Upper lobe of left lung (tissue), 6 donors: ENCODE data around the gene DLEC1. TPM values are rescaled to one million over a fixed set of nuclear protein-coding genes. Genes with fewer than 3 reads are reported as not detected.

Source experiments
- ATAC-seq, 2 donors: fragments of 200-7000 bp; cut with Tn5 transposase; one replicate each; pipeline ENCODE4 v1.9.1; 2022; ENCODE audit warnings: mild to moderate bottlenecking in 2 of 2, moderate library complexity in 2 of 2; ENCODE audit not compliant: low FRiP score in 2 of 2
- DNase-seq, 2 donors: peaks; one replicate each; pipeline ENCODE4 v3.0.0-alpha.2; 2019 to 2020
- H3K27ac ChIP-seq, 4 donors: fragments of 200-600 bp; sonication (generic); one replicate each; pipeline ENCODE4 v1.5.1; 2016 to 2019
- H3K27me3 ChIP-seq, 4 donors: fragments of 200-600 bp; sonication (generic); one replicate each; pipeline ENCODE4 v1.5.1; 2017 to 2019
- H3K36me3 ChIP-seq, 4 donors: fragments of 200-600 bp; sonication (generic); one replicate each; pipeline ENCODE4 v1.5.1; 2016 to 2019
- H3K4me1 ChIP-seq, 4 donors: fragments of 200-600 bp; sonication (generic); one replicate each; pipeline ENCODE4 v1.5.1; 2018 to 2019
- H3K4me3 ChIP-seq, 4 donors: fragments of 200-600 bp; sonication (generic); one replicate each; pipeline ENCODE4 v1.5.1; 2017 to 2019; ENCODE audit warnings: mild to moderate bottlenecking in 2 of 4, moderate library complexity in 1 of 4
- H3K9me3 ChIP-seq, 4 donors: fragments of 200-600 bp; sonication (generic); one replicate each; pipeline ENCODE4 v1.5.1; 2018 to 2019
- CTCF ChIP-seq, 6 experiments: fragments of 450-650 bp in 4 of 6; fragments of 200-600 bp in 2 of 6; sonication (generic) in 2 of 6; IDR thresholded peaks; one replicate each; pipeline ENCODE4 v1.5.1; 2016 to 2019; ENCODE audit warnings: antibody characterized with exemption in 6 of 6
- EP300 ChIP-seq, 4 donors: sonication (generic); formaldehyde crosslinking; IDR thresholded peaks; one replicate each; pipeline ENCODE4 v1.5.1; 2017; ENCODE audit warnings: antibody characterized with exemption in 4 of 4, control low read depth in 2 of 4
- POLR2A ChIP-seq, 4 donors: fragments of 450-650 bp; IDR thresholded peaks; one replicate each; pipeline ENCODE4 v1.5.1; 2016 to 2017; ENCODE audit warnings: antibody characterized with exemption in 4 of 4, mild to moderate bottlenecking in 2 of 4
- POLR2AphosphoS5 ChIP-seq, 2 donors: sonication (generic); formaldehyde crosslinking; IDR thresholded peaks; one replicate each; pipeline ENCODE4 v1.5.1; 2017; ENCODE audit warnings: antibody characterized with exemption in 2 of 2
- WGBS, 2 donors: methylation state at CpG; one replicate each; pipeline ENCODE4 v1.1.5; 2017 to 2018; 5-methylcytosine and 5-hydroxymethylcytosine counted together
- total RNA-seq, 6 donors: library from RNA; depleted of rRNA in 4 of 6; stranded (reverse); fragments of >200 nt in 4 of 6; gene quantifications; one replicate each; pipeline versions ENCODE4 v1.1.0 to v1.2.1, GENCODE V29; 2016 to 2021
- donor health status: DM: no; HTN: no; CAD: no; lungs with moderate emphysema.
- donor health status: DM: no; HTN: yes; CAD: no; lungs with severe emphysema.

The DLEC1 gene
- total RNA-seq, 6 donors from 2014 or later = 2.3 to 34.8 (median 14.3) TPM

- no peak for TF ChIP-seq EP300 (IDR thresholded peaks at IDR 0.05)
- no peak for TF ChIP-seq POLR2AphosphoS5 (IDR thresholded peaks at IDR 0.05)
- no peak for TF ChIP-seq POLR2A (IDR thresholded peaks at IDR 0.05)
- TF ChIP-seq CTCF (IDR thresholded peaks at IDR 0.05) = no peak
- H3K27ac ChIP-seq = no peak overlapping the region
- DNase-seq (no peak), ATAC-seq (no peak)
- H3K9me3 ChIP-seq = no peaks in the 10 kb centered on the region
- no peaks in the 10 kb centered on the region for H3K27me3 ChIP-seq
- H3K4me1 ChIP-seq = peaks cover 0 to 3% (median 0%) of the 10 kb centered on the region in 4 donors
- H3K4me3 ChIP-seq = no peak overlapping the region
- 81 to 86% methylated on average over 3 to 6 of the region's 6 CpGs for WGBS, 2 donors
- H3K36me3 ChIP-seq = no peaks in the 10 kb centered on the region
These were observed 56.9 kb downstream of the DLEC1 start for GRCh38 chr3:38095669-38096483.

- 67 to 82% methylated on average over 7 to 19 of the region's 19 CpGs for WGBS, 2 donors
- TF ChIP-seq POLR2A (IDR thresholded peaks at IDR 0.05) (no peak), EP300 (IDR thresholded peaks at IDR 0.05) (no peak), POLR2AphosphoS5 (IDR thresholded peaks at IDR 0.05) (no peak), CTCF (IDR thresholded peaks at IDR 0.05) (no peak)
- ATAC-seq (no peak), DNase-seq (peak in 1 of 2 donors; percentile 44)
- peaks cover 2 to 11% (median 7%) of the 10 kb centered on the region in 4 donors for H3K4me1 ChIP-seq
- no peaks in the 10 kb centered on the region for H3K9me3 ChIP-seq
- no peaks in the 10 kb centered on the region for H3K27me3 ChIP-seq
- H3K4me3 ChIP-seq = no peak overlapping the region
- H3K27ac ChIP-seq = no peak overlapping the region
- H3K36me3 ChIP-seq = no peaks in the 10 kb centered on the region
These were observed 58.7 kb downstream of the DLEC1 start for GRCh38 chr3:38097446-38098375.

GRCh38 chr3:38098376-38098723, 59.3 kb downstream of the DLEC1 start:
- no peak for DNase-seq
- 92 to 93% methylated on average over 9 of the region's 9 CpGs for WGBS, 2 donors

GRCh38 chr3:38099518-38099917, 60.5 kb downstream of the DLEC1 start:
- Histone ChIP-seq H3K4me1 (peaks cover 4 to 15% (median 10%) of the 10 kb centered on the region in 4 donors), H3K36me3 (no peaks in the 10 kb centered on the region), H3K9me3 (no peaks in the 10 kb centered on the region), H3K27me3 (no peaks in the 10 kb centered on the region), H3K4me3 (no peak overlapping the region), H3K27ac (no peak overlapping the region)
- ATAC-seq = no peak
- TF ChIP-seq CTCF (IDR thresholded peaks at IDR 0.05) (no peak), POLR2AphosphoS5 (IDR thresholded peaks at IDR 0.05) (no peak), EP300 (IDR thresholded peaks at IDR 0.05) (no peak), POLR2A (IDR thresholded peaks at IDR 0.05) (no peak)
- no peak for DNase-seq
- WGBS, 2 donors = 33 to 40% methylated on average over 2 to 5 of the region's 5 CpGs

More at GRCh38 chr3:38098376-38098723, 59.3 kb downstream of the DLEC1 start:
- Histone ChIP-seq H3K36me3 (no peaks in the 10 kb centered on the region), H3K27ac (no peak overlapping the region), H3K4me1 (peaks cover 4 to 15% (median 10%) of the 10 kb centered on the region in 4 donors), H3K9me3 (no peaks in the 10 kb centered on the region), H3K4me3 (no peak overlapping the region), H3K27me3 (no peaks in the 10 kb centered on the region)
- TF ChIP-seq POLR2AphosphoS5 (IDR thresholded peaks at IDR 0.05) (no peak), EP300 (IDR thresholded peaks at IDR 0.05) (no peak), CTCF (IDR thresholded peaks at IDR 0.05) (no peak), POLR2A (IDR thresholded peaks at IDR 0.05) (no peak)
- no peak for ATAC-seq
